ENCODE measurements around the gene TRAPPC12. TPM values are rescaled to one million over a fixed set of nuclear protein-coding genes. Genes with fewer than 3 reads are reported as not detected.

Gene TRAPPC12
- total RNA-seq, 4 donors from 2014 or later, result 125 to 157 (median 145) TPM

DNA sequence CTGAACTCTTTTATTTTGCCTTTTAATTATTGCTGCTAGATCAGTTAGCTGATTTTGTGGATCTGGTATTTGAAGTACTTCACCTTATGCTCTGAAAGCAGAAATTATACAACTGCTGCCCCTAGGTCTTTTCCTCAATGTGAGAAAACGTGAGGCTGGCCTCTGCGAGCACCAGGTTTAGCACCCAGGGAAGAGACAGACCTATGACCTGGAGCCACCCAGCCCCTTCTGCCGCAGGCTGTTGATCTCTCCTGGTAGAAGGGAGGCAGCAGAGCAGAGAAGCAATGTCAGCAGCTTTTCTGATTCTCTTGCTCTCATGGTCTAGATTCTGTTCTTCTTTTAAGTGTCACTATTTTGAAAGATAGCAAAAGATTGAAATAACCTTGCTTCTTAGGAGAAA is 19.9 kb downstream of the TRAPPC12 start:
- peaks cover 0 to 26% (median 10%) of the 10 kb centered on the region in 4 donors for H3K9me3 ChIP-seq
- TF ChIP-seq EP300 (IDR thresholded peaks at IDR 0.05), result no peak
- no peak for TF ChIP-seq POLR2A (IDR thresholded peaks at IDR 0.05)
- TF ChIP-seq, protein P1, sequence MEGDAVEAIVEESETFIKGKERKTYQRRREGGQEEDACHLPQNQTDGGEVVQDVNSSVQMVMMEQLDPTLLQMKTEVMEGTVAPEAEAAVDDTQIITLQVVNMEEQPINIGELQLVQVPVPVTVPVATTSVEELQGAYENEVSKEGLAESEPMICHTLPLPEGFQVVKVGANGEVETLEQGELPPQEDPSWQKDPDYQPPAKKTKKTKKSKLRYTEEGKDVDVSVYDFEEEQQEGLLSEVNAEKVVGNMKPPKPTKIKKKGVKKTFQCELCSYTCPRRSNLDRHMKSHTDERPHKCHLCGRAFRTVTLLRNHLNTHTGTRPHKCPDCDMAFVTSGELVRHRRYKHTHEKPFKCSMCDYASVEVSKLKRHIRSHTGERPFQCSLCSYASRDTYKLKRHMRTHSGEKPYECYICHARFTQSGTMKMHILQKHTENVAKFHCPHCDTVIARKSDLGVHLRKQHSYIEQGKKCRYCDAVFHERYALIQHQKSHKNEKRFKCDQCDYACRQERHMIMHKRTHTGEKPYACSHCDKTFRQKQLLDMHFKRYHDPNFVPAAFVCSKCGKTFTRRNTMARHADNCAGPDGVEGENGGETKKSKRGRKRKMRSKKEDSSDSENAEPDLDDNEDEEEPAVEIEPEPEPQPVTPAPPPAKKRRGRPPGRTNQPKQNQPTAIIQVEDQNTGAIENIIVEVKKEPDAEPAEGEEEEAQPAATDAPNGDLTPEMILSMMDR (IDR thresholded peaks at IDR 0.05), result no peak
- no peaks in the 10 kb centered on the region for H3K27me3 ChIP-seq
- peaks cover 0 to 25% (median 0%) of the 10 kb centered on the region in 4 donors for H3K4me1 ChIP-seq
- peaks cover 0 to 85% (median 0%) of the 10 kb centered on the region in 3 donors for H3K36me3 ChIP-seq
- H3K27ac ChIP-seq, result peak overlapping the region in 1 of 4 donors; percentile 13
- 56 to 57% methylated on average over 3 of the region's 3 CpGs for WGBS, 2 donors
- DNase-seq (ENCODE audit: low spot score in 2 of 2), result no peak
- H3K4me3 ChIP-seq, result no peak overlapping the region

DNA sequence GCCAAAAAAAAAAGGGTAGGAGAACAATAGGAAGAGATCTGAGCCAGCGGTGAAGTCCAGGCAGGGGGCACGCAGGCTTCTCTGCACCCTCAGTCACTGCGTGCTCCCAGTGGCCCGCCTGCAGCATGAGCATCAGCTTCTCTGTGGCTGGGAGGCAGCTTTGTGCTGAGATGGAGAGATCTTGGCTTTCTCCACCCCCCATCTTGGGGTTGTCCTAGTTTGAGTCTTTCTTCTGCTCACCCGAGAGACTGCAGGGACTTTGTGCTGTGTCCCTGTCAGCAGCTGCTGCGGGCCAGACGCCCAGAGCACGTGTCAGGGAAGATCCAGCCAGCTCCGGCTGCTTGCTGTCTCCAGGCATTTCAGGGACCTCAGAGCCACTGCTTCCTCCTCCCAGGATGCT is 20.3 kb downstream of the TRAPPC12 start:
- H3K36me3 ChIP-seq, result peaks cover 0 to 80% (median 0%) of the 10 kb centered on the region in 3 donors
- H3K9me3 ChIP-seq, result peaks cover 0 to 25% (median 10%) of the 10 kb centered on the region in 4 donors
- H3K27ac ChIP-seq, result peak overlapping the region in 1 of 4 donors; percentile 13
- peaks cover 0 to 25% (median 0%) of the 10 kb centered on the region in 4 donors for H3K4me1 ChIP-seq
- TF ChIP-seq POLR2A (IDR thresholded peaks at IDR 0.05) (no peak), EP300 (IDR thresholded peaks at IDR 0.05) (no peak)
- TF ChIP-seq, protein P1 (IDR thresholded peaks at IDR 0.05), result no peak
- WGBS, 2 donors, result 26 to 27% methylated on average over 7 to 9 of the region's 9 CpGs
- no peak for DNase-seq (ENCODE audit: low spot score in 2 of 2)
- H3K27me3 ChIP-seq, result no peaks in the 10 kb centered on the region
- no peak overlapping the region for H3K4me3 ChIP-seq

DNA sequence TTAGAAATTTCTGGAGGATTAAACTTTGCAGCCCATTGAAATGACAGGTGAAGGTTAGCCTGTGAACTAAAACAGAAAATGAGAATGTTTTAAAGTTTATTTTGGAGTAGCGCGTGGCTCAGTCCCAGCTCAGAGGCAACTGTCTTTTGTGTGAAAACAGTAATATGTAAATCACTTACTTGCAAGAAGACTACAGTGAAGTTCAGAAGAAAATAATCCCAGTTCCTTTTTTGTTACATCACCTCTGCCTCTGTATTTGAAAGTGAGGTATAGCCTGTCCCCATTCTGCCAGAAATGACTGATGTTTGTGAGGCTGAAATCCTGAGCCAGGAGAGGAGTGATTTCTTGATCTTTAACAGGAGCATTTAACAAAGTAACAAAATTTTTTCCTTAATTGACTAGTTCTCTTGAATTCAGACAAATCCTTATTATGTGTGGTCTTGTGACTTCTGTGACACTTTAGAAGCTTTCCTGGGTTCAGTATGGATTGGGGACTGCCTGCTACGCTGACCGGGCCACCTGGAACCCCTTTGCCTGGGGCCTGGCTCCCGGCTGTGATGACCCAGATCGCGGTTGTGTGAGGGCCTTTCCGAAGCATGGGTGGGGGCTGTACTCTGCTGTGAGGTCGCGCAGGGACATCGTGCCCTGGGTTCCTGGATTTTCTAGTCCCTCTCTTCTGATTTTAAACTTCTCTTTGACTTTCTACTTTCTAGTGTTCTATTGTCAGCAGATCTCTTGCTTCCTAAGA is 24.3 kb downstream of the TRAPPC12 start:
- Histone ChIP-seq H3K4me1 (peaks cover 0 to 44% (median 0%) of the 10 kb centered on the region in 4 donors), H3K4me3 (no peak overlapping the region), H3K9me3 (no peaks in the 10 kb centered on the region), H3K36me3 (peaks cover 0 to 60% (median 0%) of the 10 kb centered on the region in 3 donors), H3K27ac (no peak overlapping the region), H3K27me3 (no peaks in the 10 kb centered on the region)
- TF ChIP-seq, protein P1 (IDR thresholded peaks at IDR 0.05), result no peak
- TF ChIP-seq POLR2A (IDR thresholded peaks at IDR 0.05) (no peak), EP300 (IDR thresholded peaks at IDR 0.05) (no peak)
- 89 to 90% methylated on average over 11 of the region's 11 CpGs for WGBS, 2 donors
- DNase-seq (ENCODE audit: low spot score in 2 of 2), result no peak

DNA sequence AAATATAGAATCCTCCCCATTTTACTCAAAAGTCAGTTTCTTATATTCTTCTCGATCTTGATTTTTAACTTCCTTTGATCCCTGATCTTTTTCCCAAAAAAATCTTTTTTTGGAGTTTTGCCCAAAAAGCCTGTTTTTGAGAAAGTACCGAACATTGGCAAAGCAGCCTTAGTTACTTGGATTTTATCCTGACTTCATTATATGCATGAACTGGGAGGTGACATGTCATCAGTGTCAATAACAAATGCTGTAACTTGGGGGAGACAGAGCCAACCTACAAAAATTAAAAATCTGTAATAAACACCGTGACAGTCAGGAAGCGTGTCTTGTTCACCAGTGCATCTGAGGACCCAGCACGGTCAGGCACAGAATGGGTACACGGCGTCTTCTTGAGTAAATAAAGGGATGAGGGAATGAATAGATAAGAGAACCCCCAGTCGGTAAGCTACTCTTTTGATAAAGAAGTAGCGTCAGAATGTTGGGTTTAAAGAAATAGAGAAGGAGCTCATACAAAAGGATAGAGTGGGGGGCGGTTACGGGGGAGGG is 24.9 kb downstream of the TRAPPC12 start:
- Histone ChIP-seq H3K9me3 (no peaks in the 10 kb centered on the region), H3K27ac (no peak overlapping the region), H3K36me3 (peaks cover 0 to 55% (median 0%) of the 10 kb centered on the region in 3 donors), H3K4me1 (peaks cover 0 to 41% (median 0%) of the 10 kb centered on the region in 4 donors), H3K27me3 (no peaks in the 10 kb centered on the region), H3K4me3 (no peak overlapping the region)
- WGBS, 2 donors, result 72 to 87% methylated on average over 11 of the region's 11 CpGs
- no peak for DNase-seq (ENCODE audit: low spot score in 2 of 2)
- no peak for TF ChIP-seq EP300 (IDR thresholded peaks at IDR 0.05)
- TF ChIP-seq POLR2A (IDR thresholded peaks at IDR 0.05), result no peak
- TF ChIP-seq, protein P1 (IDR thresholded peaks at IDR 0.05), result no peak

DNA sequence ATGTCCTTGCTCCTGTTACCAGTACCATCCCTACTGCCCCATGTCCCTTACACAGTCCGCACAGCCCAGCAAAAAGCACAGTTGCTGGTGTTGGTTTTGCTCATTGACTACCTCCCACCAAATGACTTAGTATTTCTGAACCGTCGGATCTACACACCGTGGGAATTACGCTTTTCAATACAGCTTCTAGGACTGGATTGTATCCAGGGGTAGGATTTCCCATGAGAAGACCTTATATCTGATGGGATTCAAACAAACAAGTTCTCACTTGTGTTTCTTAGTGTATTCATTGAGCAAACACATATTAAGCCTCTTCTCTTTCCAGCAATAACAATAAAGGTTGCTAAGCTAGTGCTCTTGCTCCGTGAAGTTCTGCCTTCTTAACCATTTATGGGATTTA is 25.8 kb downstream of the TRAPPC12 start:
- Histone ChIP-seq H3K4me3 (no peak overlapping the region), H3K27me3 (no peaks in the 10 kb centered on the region), H3K9me3 (no peaks in the 10 kb centered on the region), H3K27ac (no peak overlapping the region), H3K36me3 (peaks cover 0 to 49% (median 0%) of the 10 kb centered on the region in 3 donors), H3K4me1 (peaks cover 0 to 32% (median 0%) of the 10 kb centered on the region in 4 donors)
- TF ChIP-seq, protein P1 (IDR thresholded peaks at IDR 0.05), result no peak
- no peak for TF ChIP-seq EP300 (IDR thresholded peaks at IDR 0.05)
- TF ChIP-seq POLR2A (IDR thresholded peaks at IDR 0.05), result no peak
- no peak for DNase-seq (ENCODE audit: low spot score in 2 of 2)
- WGBS, 2 donors, result 61 to 67% methylated on average over 6 of the region's 6 CpGs

Measured in tibial nerve (tissue), 4 donors.